Right lobe of liver (tissue), 6 donors: ENCODE measurements around the gene MTM1. TPM values are rescaled to one million over a fixed set of nuclear protein-coding genes. Genes with fewer than 3 reads are reported as not detected.

Source experiments
- ATAC-seq, 4 donors: fragments of 200-7000 bp; cut with Tn5 transposase; one replicate each; pipeline ENCODE4 v1.9.1; 2020; ENCODE audit warnings: mild to moderate bottlenecking in 4 of 4, moderate library complexity in 4 of 4
- DNase-seq, 3 donors: peaks; one replicate each; pipeline ENCODE4 v3.0.0-alpha.2; 2020
- H3K27ac ChIP-seq, 3 donors: fragments of 200-600 bp; one replicate each; pipeline ENCODE4 v1.8.0; 2022
- H3K27me3 ChIP-seq, 2 donors: fragments of 200-600 bp; one replicate each; pipeline ENCODE4 v1.8.0; 2022
- H3K36me3 ChIP-seq, 4 donors: fragments of 200-600 bp; sonication (generic) in 1 of 4; one replicate each; pipeline versions ENCODE4 v1.5.1 to v1.8.0; 2017 to 2022; ENCODE audit warnings: control low read depth in 1 of 4
- H3K4me1 ChIP-seq, 4 donors: fragments of 200-600 bp; sonication (generic) in 1 of 4; one replicate each; pipeline versions ENCODE4 v1.5.1 to v1.8.0; 2017 to 2022; ENCODE audit warnings: control low read depth in 1 of 4
- H3K4me3 ChIP-seq, 3 donors: fragments of 200-600 bp; one replicate each; pipeline ENCODE4 v1.8.0; 2022
- H3K9me3 ChIP-seq, 4 donors: fragments of 200-600 bp; sonication (generic) in 1 of 4; one replicate each; pipeline versions ENCODE4 v1.5.1 to v1.8.0; 2017 to 2022; ENCODE audit warnings: control low read depth in 1 of 4
- CTCF ChIP-seq, 4 donors: fragments of 200-600 bp in 3 of 4; fragments of 450-650 bp in 1 of 4; IDR thresholded peaks; one replicate each; pipeline versions ENCODE4 v1.5.1 to v1.8.0; 2016 to 2022; ENCODE audit warnings: antibody characterized with exemption in 4 of 4, mild to moderate bottlenecking in 2 of 4
- POLR2A ChIP-seq: fragments of 450-650 bp; IDR thresholded peaks from one replicate; pipeline ENCODE4 v1.6.1; 2017; ENCODE audit warnings: antibody characterized with exemption, mild to moderate bottlenecking
- WGBS: methylation state at CpG from one replicate; pipeline ENCODE4 v1.1.6; 2018; ENCODE audit warnings: low coverage, low lambda C conversion rate; ENCODE audit not compliant: insufficient coverage; ENCODE audit errors: missing lambda C conversion rate; 5-methylcytosine and 5-hydroxymethylcytosine counted together
- intact Hi-C, 2 donors: fragments of 100-400 bp; cut with DNase I; formaldehyde crosslinking; loops; one replicate each; pipeline versions ENCODE4 v1.11.2 to v1.14.1; 2022
- total RNA-seq, 6 experiments: library from RNA; depleted of rRNA in 2 of 6; stranded (reverse); fragments of >200 nt in 2 of 6; fragmentation: NEBNext Ultra II Directional in 3 of 6; extraction: Animal tissue kit (Norgen Biotek cat#: 25700) in 3 of 6; gene quantifications; one replicate each; pipeline versions ENCODE4 v1.1.0 to v1.2.4, GENCODE V29; 2016 to 2023
- donor health status: DM: no; HTN: yes; CAD: no.
- donor health status: DM: no; HTN: no; CAD: no.
- donor health status: DM: no; HTN: no; CAD: no.
- donor health status: DM: no; HTN: yes; CAD: no.
- donor health status: DM: no; HTN: yes; CAD: no.

The MTM1 gene
- total RNA-seq, 6 experiments from 2014 or later = 9.8 to 18.0 (median 13.5) TPM

- Histone ChIP-seq H3K4me3 (no peak overlapping the region), H3K36me3 (no peaks in the 10 kb centered on the region), H3K27me3 (no peaks in the 10 kb centered on the region), H3K4me1 (peaks cover 0 to 25% (median 2%) of the 10 kb centered on the region in 4 donors), H3K27ac (no peak overlapping the region), H3K9me3 (no peaks in the 10 kb centered on the region)
- no peak for TF ChIP-seq POLR2A
- ATAC-seq (no peak), DNase-seq (no peak)
- intact Hi-C loops = no loop called here
- WGBS = 13% methylated on average over 1 of the region's 1 CpG
Measured at GRCh38 chrX:150573106-150573505, 4.7 kb downstream of the MTM1 start.

- no peak overlapping the region for H3K4me3 ChIP-seq
- DNase-seq (no peak), ATAC-seq (no peak)
- H3K36me3 ChIP-seq = no peaks in the 10 kb centered on the region
- H3K27ac ChIP-seq = no peak overlapping the region
- peaks cover 0 to 25% (median 2%) of the 10 kb centered on the region in 4 donors for H3K4me1 ChIP-seq
- WGBS = 29% methylated on average over 1 of the region's 4 CpGs
- H3K9me3 ChIP-seq = no peaks in the 10 kb centered on the region
- no peak for TF ChIP-seq CTCF (IDR thresholded peaks at IDR 0.05)
- no peak for TF ChIP-seq POLR2A
- intact Hi-C loops = no loop called here
- no peaks in the 10 kb centered on the region for H3K27me3 ChIP-seq
Measured at GRCh38 chrX:150573702-150574101, 5.3 kb downstream of the MTM1 start.

GRCh38 chrX:150574559-150575418 is 6.4 kb downstream of the MTM1 start:
- TF ChIP-seq POLR2A = no peak
- no peak for TF ChIP-seq CTCF (IDR thresholded peaks at IDR 0.05)
- Histone ChIP-seq H3K4me1 (peaks cover 0 to 25% (median 2%) of the 10 kb centered on the region in 4 donors), H3K9me3 (no peaks in the 10 kb centered on the region), H3K4me3 (no peak overlapping the region), H3K36me3 (no peaks in the 10 kb centered on the region), H3K27me3 (no peaks in the 10 kb centered on the region), H3K27ac (no peak overlapping the region)
- no peak for DNase-seq
- ATAC-seq = no peak
- intact Hi-C loops = no loop called here
- WGBS = 39% methylated on average over 10 of the region's 13 CpGs

DNA sequence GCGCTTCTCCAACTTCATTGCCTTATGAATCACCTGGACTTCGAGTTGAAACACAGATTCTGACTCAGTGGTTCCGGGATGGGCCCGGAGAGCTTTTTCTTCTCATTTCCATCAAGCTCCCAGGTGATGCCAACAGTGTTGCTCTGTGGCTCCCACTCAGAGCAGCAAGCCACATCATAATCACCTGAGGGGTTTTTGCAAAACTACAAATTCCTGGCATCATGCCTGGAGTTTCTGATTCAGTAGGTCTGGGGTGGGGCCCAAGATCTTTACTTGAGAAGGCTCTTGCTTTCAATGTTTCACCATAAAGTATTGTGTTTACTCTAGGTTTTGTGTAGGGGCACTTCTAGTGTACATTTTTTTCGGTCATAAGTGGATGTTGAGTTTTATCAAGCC is 7.0 kb downstream of the MTM1 start:
- Histone ChIP-seq H3K4me1 (peaks cover 0 to 25% (median 2%) of the 10 kb centered on the region in 4 donors), H3K36me3 (no peaks in the 10 kb centered on the region), H3K27me3 (no peaks in the 10 kb centered on the region), H3K9me3 (no peaks in the 10 kb centered on the region), H3K4me3 (no peak overlapping the region), H3K27ac (no peak overlapping the region)
- intact Hi-C loops = no loop called here
- ATAC-seq (no peak), DNase-seq (no peak)
- WGBS = 42% methylated on average over 2 of the region's 5 CpGs
- no peak for TF ChIP-seq CTCF (IDR thresholded peaks at IDR 0.05)
- TF ChIP-seq POLR2A = no peak

DNA sequence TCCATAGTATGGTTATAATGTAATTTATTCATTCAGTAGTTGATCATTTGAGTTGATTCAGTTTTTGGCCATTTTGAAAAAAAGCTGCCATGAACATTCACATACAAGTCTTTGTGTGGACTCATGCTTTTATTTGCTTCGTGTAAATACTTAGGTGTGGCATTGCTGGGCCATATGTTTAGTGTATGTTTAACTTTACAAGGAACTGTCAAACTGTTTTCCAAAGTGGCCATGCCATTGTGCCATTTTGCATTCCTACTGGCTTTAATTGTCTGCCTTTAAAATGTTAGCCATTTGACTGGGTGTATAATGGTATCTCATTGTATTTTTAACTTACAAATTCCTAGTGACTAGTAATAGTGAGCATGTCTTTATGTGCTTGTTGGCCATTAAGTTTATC is 8.8 kb downstream of the MTM1 start:
- Histone ChIP-seq H3K27me3 (no peaks in the 10 kb centered on the region), H3K36me3 (no peaks in the 10 kb centered on the region), H3K9me3 (no peaks in the 10 kb centered on the region), H3K4me1 (peaks cover 0 to 16% (median 2%) of the 10 kb centered on the region in 4 donors), H3K27ac (no peak overlapping the region), H3K4me3 (no peak overlapping the region)
- WGBS = 32% methylated on average over 1 of the region's 1 CpG
- ATAC-seq (no peak), DNase-seq (no peak)
- TF ChIP-seq POLR2A (no peak), CTCF (IDR thresholded peaks at IDR 0.05) (no peak)
- intact Hi-C loops = no loop called here
